ENCODE data around the gene AKNA.

AKNA gene

DNA sequence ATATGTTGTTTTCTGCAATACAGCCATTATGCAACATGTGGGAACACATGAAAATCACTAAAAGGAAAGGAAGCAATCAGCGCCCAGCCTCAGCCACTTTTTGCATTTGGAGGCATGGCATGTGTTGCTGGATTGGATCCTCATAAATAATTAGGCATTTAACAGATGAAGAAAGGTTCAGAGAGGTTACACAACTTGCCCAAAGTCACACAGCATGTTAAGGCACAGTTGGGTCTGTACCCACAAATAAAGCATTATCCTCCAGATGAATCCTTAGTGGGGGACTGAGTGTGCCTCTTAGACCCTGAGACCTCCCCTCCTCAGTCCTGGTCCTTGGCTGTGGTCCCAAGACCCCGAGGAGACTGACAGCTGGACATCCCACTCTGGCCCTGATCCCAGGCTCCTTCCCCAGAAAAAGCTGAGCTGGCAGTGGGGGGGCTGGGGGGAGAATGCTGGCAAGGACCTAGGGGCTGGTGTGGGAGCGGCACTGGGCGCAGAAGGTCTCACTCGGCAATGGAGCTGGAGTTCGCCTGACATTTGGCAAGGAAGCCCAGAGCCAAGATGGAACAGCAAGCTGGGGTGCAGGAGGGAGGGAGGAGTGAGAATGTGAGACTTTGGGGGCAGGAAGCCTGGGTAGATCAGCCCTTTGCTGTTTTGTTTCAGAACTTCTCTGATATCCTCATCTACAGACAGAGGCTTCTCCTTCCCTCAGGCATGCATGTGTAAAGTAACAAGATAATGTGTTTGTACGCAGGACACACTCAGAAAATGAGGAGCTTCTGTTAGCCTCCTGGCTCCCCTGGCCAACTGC lies 6.9 kb upstream of the AKNA start:
- peaks cover 0 to 23% (median 8%) of the 10 kb centered on the region in 11 experiments; a peak in 10 of 22 replicates for H4K20me1 ChIP-seq
- peak overlapping the region; percentile 51 to 95 (median 86) for H3K4me2 ChIP-seq
- peaks cover 67 to 88% (median 85%) of the 10 kb centered on the region in 10 experiments for H3K4me1 ChIP-seq
- H3K27me3 ChIP-seq: no peaks in the 10 kb centered on the region
- peak overlapping the region in 10 of 11 experiments; percentile 4 to 90 (median 34); a peak in 19 of 22 replicates for H3K27ac ChIP-seq
- peak overlapping the region; percentile 10 to 87 (median 49); a peak in 19 of 22 replicates for H3K9ac ChIP-seq
- H3K4me3 ChIP-seq: no peak overlapping the region
- no peaks in the 10 kb centered on the region for H3K9me3 ChIP-seq (replicated peaks in 1 of 11)
- TF ChIP-seq Cebpa-rat (IDR thresholded peaks at IDR 0.05): no peak
- H3K36me3 ChIP-seq: peaks cover 0 to 45% (median 7%) of the 10 kb centered on the region in 11 experiments; a peak in 8 of 22 replicates

GRCh38 chr9:114392749-114393112 lies 4.9 kb upstream of the AKNA start:
- peak overlapping the region; percentile 1 to 98 (median 25); a peak in 19 of 22 replicates for H3K4me2 ChIP-seq
- H3K9ac ChIP-seq: peak overlapping the region in 4 of 11 experiments; percentile 14 to 26 (median 19); a peak in 4 of 22 replicates
- TF ChIP-seq Cebpa-rat (IDR thresholded peaks at IDR 0.05): no peak
- H3K4me3 ChIP-seq: no peak overlapping the region
- H3K27me3 ChIP-seq: no peaks in the 10 kb centered on the region
- H3K9me3 ChIP-seq (replicated peaks in 1 of 11): no peaks in the 10 kb centered on the region
- H3K4me1 ChIP-seq: peaks cover 85 to 97% (median 93%) of the 10 kb centered on the region in 10 experiments
- H4K20me1 ChIP-seq: peaks cover 0 to 23% (median 8%) of the 10 kb centered on the region in 11 experiments; a peak in 10 of 22 replicates
- H3K36me3 ChIP-seq: peaks cover 0 to 45% (median 7%) of the 10 kb centered on the region in 11 experiments; a peak in 8 of 22 replicates
- peak overlapping the region in 4 of 11 experiments; percentile 6 to 35 (median 17); a peak in 5 of 22 replicates for H3K27ac ChIP-seq

- no peak for TF ChIP-seq Cebpa-rat (IDR thresholded peaks at IDR 0.05)
- Histone ChIP-seq H3K27ac (peak overlapping the region in 7 of 11 experiments; percentile 90 to 98 (median 96); a peak in 12 of 22 replicates), H3K9ac (peak overlapping the region in 10 of 11 experiments; percentile 11 to 99 (median 96); a peak in 13 of 22 replicates), H3K9me3 (replicated peaks in 1 of 11) (no peaks in the 10 kb centered on the region), H4K20me1 (peaks cover 0 to 29% (median 6%) of the 10 kb centered on the region in 11 experiments; a peak in 10 of 22 replicates), H3K4me2 (peak overlapping the region in 10 of 11 experiments; percentile 94 to 99 (median 98); a peak in 19 of 22 replicates), H3K4me1 (peaks cover 70 to 80% (median 78%) of the 10 kb centered on the region in 10 experiments), H3K27me3 (no peaks in the 10 kb centered on the region), H3K36me3 (peaks cover 0 to 45% (median 7%) of the 10 kb centered on the region in 11 experiments; a peak in 8 of 22 replicates), H3K4me3 (0 out of 20 replicates have a peak overlapping the region, but pooled peaks of 1 of the 10 experiments have one; percentile 92)
Observed at GRCh38 chr9:114390952-114391351, 3.2 kb upstream of the AKNA start.

DNA sequence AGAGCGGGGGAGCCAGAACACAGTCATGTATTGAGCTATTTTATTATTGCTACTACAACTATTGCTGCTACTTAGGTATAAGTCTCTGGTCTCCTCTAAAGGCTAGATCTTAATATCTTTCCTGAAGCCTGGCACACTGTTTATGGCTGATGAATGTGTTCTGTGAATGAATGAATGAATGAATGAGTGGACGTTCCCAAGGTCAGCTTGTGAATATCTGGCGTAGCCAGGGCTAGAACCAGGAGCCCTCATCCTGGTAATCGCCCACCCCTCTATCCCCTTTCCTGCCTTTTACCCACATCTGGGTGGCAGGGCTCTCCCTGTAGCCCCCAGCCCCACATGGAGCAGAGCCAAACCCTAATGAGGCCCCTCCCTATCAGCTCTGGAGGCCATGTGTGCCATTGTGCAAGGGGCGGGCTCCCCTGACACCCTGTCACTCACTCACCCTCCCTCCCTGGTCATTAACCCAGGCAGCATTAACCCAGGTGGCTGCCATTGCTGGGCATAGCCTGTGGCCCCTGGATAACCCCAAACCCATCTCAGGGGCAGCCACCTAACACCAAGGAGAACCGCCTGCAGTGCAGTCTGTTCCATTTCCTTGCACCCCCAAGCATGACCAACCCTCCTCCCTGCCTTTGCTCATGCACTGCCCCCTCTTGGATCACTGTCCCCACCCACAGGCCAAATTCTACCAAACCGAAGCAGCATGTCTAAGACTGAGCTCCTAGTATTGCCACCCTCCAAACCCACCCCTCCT lies 2.0 kb upstream of the AKNA start:
- peak overlapping the region in 9 of 10 experiments; percentile 71 to 96 (median 92); a peak in 17 of 20 replicates for H3K4me3 ChIP-seq
- peak overlapping the region; percentile 94 to 99 (median 98) for H3K4me2 ChIP-seq
- TF ChIP-seq Cebpa-rat (IDR thresholded peaks at IDR 0.05): no peak

GRCh38 chr9:114388764-114389375 lies 1.1 kb upstream of the AKNA start:
- Histone ChIP-seq H3K9ac (peak overlapping the region; percentile 85 to 99 (median 95)), H3K4me2 (peak overlapping the region; percentile 94 to 99 (median 98)), H3K4me3 (peak overlapping the region; percentile 71 to 96 (median 92)), H4K20me1 (peaks cover 0 to 34% (median 0%) of the 10 kb centered on the region in 11 experiments; a peak in 9 of 22 replicates), H3K36me3 (peaks cover 0 to 42% (median 13%) of the 10 kb centered on the region in 11 experiments; a peak in 12 of 22 replicates), H3K27ac (peak overlapping the region; percentile 85 to 98 (median 96)), H3K9me3 (replicated peaks in 1 of 11) (no peaks in the 10 kb centered on the region), H3K27me3 (no peaks in the 10 kb centered on the region), H3K4me1 (peaks cover 67 to 78% (median 75%) of the 10 kb centered on the region in 10 experiments)
- no peak for TF ChIP-seq Cebpa-rat (IDR thresholded peaks at IDR 0.05)

More for the DNA sequence above, 2.0 kb upstream of the AKNA start:
- H3K36me3 ChIP-seq: peaks cover 0 to 42% (median 9%) of the 10 kb centered on the region in 11 experiments; a peak in 7 of 22 replicates
- peak overlapping the region; percentile 85 to 99 (median 95) for H3K9ac ChIP-seq
- no peaks in the 10 kb centered on the region for H3K27me3 ChIP-seq
- H3K9me3 ChIP-seq (replicated peaks in 1 of 11): no peaks in the 10 kb centered on the region
- peaks cover 66 to 78% (median 74%) of the 10 kb centered on the region in 10 experiments for H3K4me1 ChIP-seq
- H4K20me1 ChIP-seq: peaks cover 0 to 32% (median 4%) of the 10 kb centered on the region in 11 experiments; a peak in 12 of 22 replicates
- peak overlapping the region; percentile 85 to 98 (median 96); a peak in 21 of 22 replicates for H3K27ac ChIP-seq

- H3K27me3 ChIP-seq: no peaks in the 10 kb centered on the region
- H3K36me3 ChIP-seq: peaks cover 0 to 44% (median 18%) of the 10 kb centered on the region in 11 experiments; a peak in 12 of 22 replicates
- H3K4me3 ChIP-seq: peak overlapping the region; percentile 71 to 96 (median 92)
- no peaks in the 10 kb centered on the region for H3K9me3 ChIP-seq (replicated peaks in 1 of 11)
- H3K9ac ChIP-seq: peak overlapping the region; percentile 85 to 99 (median 95)
- TF ChIP-seq Cebpa-rat (IDR thresholded peaks at IDR 0.05): no peak
- peak overlapping the region; percentile 85 to 98 (median 96) for H3K27ac ChIP-seq
- peaks cover 0 to 40% (median 5%) of the 10 kb centered on the region in 11 experiments; a peak in 13 of 22 replicates for H4K20me1 ChIP-seq
- peak overlapping the region; percentile 94 to 99 (median 98) for H3K4me2 ChIP-seq
- peaks cover 69 to 80% (median 75%) of the 10 kb centered on the region in 10 experiments for H3K4me1 ChIP-seq
Observed at GRCh38 chr9:114388357-114388682, 538 bp upstream of the AKNA start.

DNA sequence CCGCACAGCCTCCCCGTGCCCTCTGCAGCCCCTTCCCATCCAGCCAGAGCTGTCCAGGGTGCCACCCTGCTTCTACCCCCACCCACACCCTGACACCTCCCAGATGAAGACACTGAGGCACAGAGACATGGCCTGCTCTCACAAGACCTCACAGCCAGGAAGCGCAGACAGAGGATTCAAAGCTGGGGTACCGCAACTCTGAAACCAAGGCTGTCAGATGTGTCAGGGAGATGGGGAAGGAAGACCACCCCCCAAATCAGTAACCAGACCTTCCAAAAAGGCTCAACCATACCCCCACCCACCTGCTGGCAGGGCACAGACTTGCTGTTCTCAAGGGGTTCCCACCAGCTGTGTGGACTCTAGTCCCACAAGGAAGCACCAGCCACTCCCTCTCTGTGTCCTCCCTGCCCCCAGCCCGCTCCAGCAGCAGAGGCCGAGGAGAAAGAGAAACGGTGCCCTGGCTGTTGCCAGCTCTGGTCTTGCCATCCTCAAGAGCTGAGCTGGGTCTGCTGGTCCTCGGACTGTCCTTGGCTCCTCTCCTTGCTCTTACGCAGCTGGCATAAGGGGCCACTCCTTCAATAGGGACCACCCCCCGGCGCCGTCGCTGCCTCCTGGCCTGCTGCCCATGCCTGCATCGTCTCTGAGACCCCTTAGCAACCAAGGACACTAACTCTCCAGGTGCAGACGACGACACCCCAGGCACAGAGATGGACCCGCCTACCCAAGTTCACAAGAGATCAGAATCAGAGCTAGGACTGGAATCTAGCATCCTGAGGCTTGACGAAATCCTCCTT lies 699 bp downstream of the AKNA start:
- TF ChIP-seq Cebpa-rat (IDR thresholded peaks at IDR 0.05): no peak
- Histone ChIP-seq H3K27ac (peak overlapping the region; percentile 85 to 98 (median 96)), H3K9ac (peak overlapping the region; percentile 85 to 99 (median 95)), H3K4me1 (peaks cover 70 to 84% (median 76%) of the 10 kb centered on the region in 10 experiments), H3K9me3 (replicated peaks in 1 of 11) (no peaks in the 10 kb centered on the region), H3K36me3 (peaks cover 4 to 48% (median 22%) of the 10 kb centered on the region in 11 experiments; a peak in 19 of 22 replicates), H3K4me3 (peak overlapping the region; percentile 71 to 96 (median 92)), H3K4me2 (peak overlapping the region; percentile 94 to 99 (median 98)), H3K27me3 (no peaks in the 10 kb centered on the region), H4K20me1 (peaks cover 0 to 46% (median 17%) of the 10 kb centered on the region in 11 experiments; a peak in 13 of 22 replicates)

All from BLaER1 treated with 17β-estradiol and CSF1 and Interleukin-3, amounts not matched to agents 10 nM and 100 nM (cell line).